SJCRH30 (cell line): ENCODE results near the gene EDEM1. TPM values are rescaled to one million over a fixed set of nuclear protein-coding genes. Genes with fewer than 3 reads are reported as not detected.

Source experiments
- DNase-seq, 2 experiments: peaks; one replicate each; pipeline ENCODE4 v3.0.0-alpha.2; 2015 to 2020
- H3K27ac ChIP-seq: fragments of 250-450 bp; sonication (Bioruptor Pico); 2 replicates; pipeline ENCODE4 v1.5.1; 2020; ENCODE audit warnings: mild to moderate bottlenecking, moderate library complexity
- H3K27me3 ChIP-seq: fragments of 250-450 bp; sonication (Bioruptor Pico); 2 replicates; pipeline ENCODE4 v1.5.1; 2020; ENCODE audit warnings: mild to moderate bottlenecking, moderate library complexity
- H3K36me3 ChIP-seq: fragments of 250-450 bp; sonication (Bioruptor Pico); 2 replicates; pipeline ENCODE4 v1.5.1; 2020; ENCODE audit warnings: mild to moderate bottlenecking, moderate library complexity
- H3K4me1 ChIP-seq: fragments of 250-450 bp; sonication (Bioruptor Pico); 2 replicates; pipeline ENCODE4 v1.5.1; 2020; ENCODE audit warnings: mild to moderate bottlenecking, moderate library complexity
- H3K4me3 ChIP-seq: fragments of 250-450 bp; sonication (Bioruptor Pico); 2 replicates; pipeline ENCODE4 v1.5.1; 2020; ENCODE audit warnings: mild to moderate bottlenecking, moderate library complexity
- H3K9me3 ChIP-seq: fragments of 250-450 bp; sonication (Bioruptor Pico); replicated peaks from 2 replicates; pipeline ENCODE4 v1.5.1; 2020; ENCODE audit warnings: mild to moderate bottlenecking, moderate library complexity
- total RNA-seq: library from RNA; depleted of rRNA; stranded (reverse); fragments of >200 nt; shearing (Covaris generic); gene quantifications from 2 replicates; pipeline ENCODE4 v1.2.3, GENCODE V29; 2014

The EDEM1 gene
- total RNA-seq, 1 experiment from 2014 or later, result 22.2 TPM

- DNase-seq, result peak; percentile 5 to 17
- Histone ChIP-seq H3K4me1 (no peaks in the 10 kb centered on the region), H3K9me3 (no peaks in the 10 kb centered on the region), H3K4me3 (peak overlapping the region; percentile 34), H3K36me3 (no peaks in the 10 kb centered on the region), H3K27me3 (0 out of 2 replicates have a peak, but pooled peaks cover 3% of the 10 kb centered on the region), H3K27ac (no peak overlapping the region)
Observed at GRCh38 chr3:5250467-5251195, 63.1 kb downstream of the EDEM1 start.

GRCh38 chr3:5251196-5251583 is 63.7 kb downstream of the EDEM1 start:
- Histone ChIP-seq H3K36me3 (no peaks in the 10 kb centered on the region), H3K4me3 (peak overlapping the region; percentile 34), H3K27ac (no peak overlapping the region), H3K4me1 (no peaks in the 10 kb centered on the region), H3K9me3 (no peaks in the 10 kb centered on the region), H3K27me3 (0 out of 2 replicates have a peak, but pooled peaks cover 3% of the 10 kb centered on the region)
- DNase-seq, result no peak

- no peak for DNase-seq
- Histone ChIP-seq H3K9me3 (no peaks in the 10 kb centered on the region), H3K36me3 (no peaks in the 10 kb centered on the region), H3K27me3 (0 out of 2 replicates have a peak, but pooled peaks cover 3% of the 10 kb centered on the region), H3K27ac (no peak overlapping the region), H3K4me3 (no peak overlapping the region), H3K4me1 (no peaks in the 10 kb centered on the region)
Observed at GRCh38 chr3:5252131-5252530, 64.6 kb downstream of the EDEM1 start.

- no peaks in the 10 kb centered on the region for H3K36me3 ChIP-seq
- H3K4me1 ChIP-seq, result no peaks in the 10 kb centered on the region
- 0 out of 2 replicates have a peak, but pooled peaks cover 3% of the 10 kb centered on the region for H3K27me3 ChIP-seq
- H3K9me3 ChIP-seq, result no peaks in the 10 kb centered on the region
- DNase-seq, result no peak
- H3K27ac ChIP-seq, result no peak overlapping the region
- no peak overlapping the region for H3K4me3 ChIP-seq
Observed at GRCh38 chr3:5254281-5255048, 67.0 kb downstream of the EDEM1 start.

- H3K4me1 ChIP-seq, result no peaks in the 10 kb centered on the region
- no peaks in the 10 kb centered on the region for H3K36me3 ChIP-seq
- DNase-seq, result no peak
- 0 out of 2 replicates have a peak, but pooled peaks cover 3% of the 10 kb centered on the region for H3K27me3 ChIP-seq
- no peak overlapping the region for H3K27ac ChIP-seq
- no peaks in the 10 kb centered on the region for H3K9me3 ChIP-seq
- no peak overlapping the region for H3K4me3 ChIP-seq
Observed at GRCh38 chr3:5255404-5256344, 68.2 kb downstream of the EDEM1 start.

GRCh38 chr3:5258526-5258925 is 71.0 kb downstream of the EDEM1 start:
- no peaks in the 10 kb centered on the region for H3K9me3 ChIP-seq
- H3K36me3 ChIP-seq, result no peaks in the 10 kb centered on the region
- H3K27me3 ChIP-seq, result 0 out of 2 replicates have a peak, but pooled peaks cover 3% of the 10 kb centered on the region
- DNase-seq, result no peak
- no peak overlapping the region for H3K4me3 ChIP-seq
- no peak overlapping the region for H3K27ac ChIP-seq
- H3K4me1 ChIP-seq, result no peaks in the 10 kb centered on the region

- H3K36me3 ChIP-seq, result no peaks in the 10 kb centered on the region
- no peak overlapping the region for H3K27ac ChIP-seq
- H3K4me1 ChIP-seq, result no peaks in the 10 kb centered on the region
- no peak for DNase-seq
- no peaks in the 10 kb centered on the region for H3K27me3 ChIP-seq
- H3K4me3 ChIP-seq, result no peak overlapping the region
- no peaks in the 10 kb centered on the region for H3K9me3 ChIP-seq
Observed at GRCh38 chr3:5260992-5261501, 73.5 kb downstream of the EDEM1 start.

- no peaks in the 10 kb centered on the region for H3K9me3 ChIP-seq
- H3K36me3 ChIP-seq, result no peaks in the 10 kb centered on the region
- H3K27me3 ChIP-seq, result no peaks in the 10 kb centered on the region
- no peak overlapping the region for H3K4me3 ChIP-seq
- no peak for DNase-seq
- H3K27ac ChIP-seq, result no peak overlapping the region
- no peaks in the 10 kb centered on the region for H3K4me1 ChIP-seq
Observed at GRCh38 chr3:5262507-5262906, 75.0 kb downstream of the EDEM1 start.

- DNase-seq, result no peak
- no peaks in the 10 kb centered on the region for H3K36me3 ChIP-seq
- no peak overlapping the region for H3K4me3 ChIP-seq
- no peak overlapping the region for H3K27ac ChIP-seq
- no peaks in the 10 kb centered on the region for H3K9me3 ChIP-seq
- H3K4me1 ChIP-seq, result no peaks in the 10 kb centered on the region
- H3K27me3 ChIP-seq, result no peaks in the 10 kb centered on the region
Observed at GRCh38 chr3:5264093-5264600, 76.6 kb downstream of the EDEM1 start.

GRCh38 chr3:5264896-5265770 is 77.6 kb downstream of the EDEM1 start:
- H3K4me1 ChIP-seq, result no peaks in the 10 kb centered on the region
- H3K9me3 ChIP-seq, result no peaks in the 10 kb centered on the region
- no peaks in the 10 kb centered on the region for H3K27me3 ChIP-seq
- no peak overlapping the region for H3K4me3 ChIP-seq
- H3K27ac ChIP-seq, result no peak overlapping the region
- DNase-seq, result no peak
- H3K36me3 ChIP-seq, result no peaks in the 10 kb centered on the region

- H3K27me3 ChIP-seq, result no peaks in the 10 kb centered on the region
Observed at GRCh38 chr3:5267252-5267651, 79.7 kb downstream of the EDEM1 start.

GRCh38 chr3:5267889-5268288 is 80.4 kb downstream of the EDEM1 start:
- Histone ChIP-seq H3K27ac (no peak overlapping the region), H3K4me1 (no peaks in the 10 kb centered on the region), H3K4me3 (no peak overlapping the region), H3K36me3 (no peaks in the 10 kb centered on the region), H3K9me3 (no peaks in the 10 kb centered on the region), H3K27me3 (no peaks in the 10 kb centered on the region)
- DNase-seq, result no peak

More at GRCh38 chr3:5267252-5267651, 79.7 kb downstream of the EDEM1 start:
- DNase-seq, result no peak
- no peaks in the 10 kb centered on the region for H3K9me3 ChIP-seq
- H3K36me3 ChIP-seq, result no peaks in the 10 kb centered on the region
- no peak overlapping the region for H3K4me3 ChIP-seq
- no peak overlapping the region for H3K27ac ChIP-seq
- no peaks in the 10 kb centered on the region for H3K4me1 ChIP-seq
